HG03108 (cell line): ENCODE results near the gene VAMP1.
"Not testable (repeated sequence)": the region's sequence is repeated elsewhere in the genome, so short reads cannot be mapped to it uniquely, and the experiment has no call there.

Experiments used
- ATAC-seq: cut with Tn5 transposase; IDR thresholded peaks from one replicate; pipeline ENCODE4 v1.9.1; 2021; ENCODE audit warnings: moderate library complexity; ENCODE audit not compliant: unreplicated experiment

The VAMP1 gene

GRCh38 chr12:6469609-6470374 lies 685 bp downstream of the VAMP1 start:
- ATAC-seq: no peak

- no peak for ATAC-seq
These were observed 1.4 kb downstream of the VAMP1 start for GRCh38 chr12:6469092-6469491.

- no peak for ATAC-seq
These were observed 2.2 kb downstream of the VAMP1 start for GRCh38 chr12:6468283-6468575.

- not testable (repeated sequence) for ATAC-seq
These were observed 2.8 kb downstream of the VAMP1 start for GRCh38 chr12:6467571-6468282.

- not testable (repeated sequence) for ATAC-seq
These were observed 3.7 kb downstream of the VAMP1 start for GRCh38 chr12:6466751-6467150.

GRCh38 chr12:6466184-6466573 lies 4.3 kb downstream of the VAMP1 start:
- no peak for ATAC-seq

- no peak for ATAC-seq
These were observed 4.9 kb downstream of the VAMP1 start for GRCh38 chr12:6465467-6466183.

GRCh38 chr12:6464531-6464930 lies 5.9 kb downstream of the VAMP1 start:
- ATAC-seq: no peak

GRCh38 chr12:6463858-6464257 lies 6.6 kb downstream of the VAMP1 start:
- ATAC-seq: no peak

GRCh38 chr12:6463216-6463615 lies 7.3 kb downstream of the VAMP1 start:
- ATAC-seq: no peak

- ATAC-seq: no peak
These were observed 8.1 kb downstream of the VAMP1 start for GRCh38 chr12:6462234-6462995.

GRCh38 chr12:6461401-6462233 lies 8.9 kb downstream of the VAMP1 start:
- ATAC-seq: peak; percentile 81

- ATAC-seq: no peak
These were observed 9.6 kb downstream of the VAMP1 start for GRCh38 chr12:6460751-6461371.

- no peak for ATAC-seq
These were observed 11.5 kb downstream of the VAMP1 start for GRCh38 chr12:6459004-6459337.

- no peak for ATAC-seq
These were observed 12.0 kb downstream of the VAMP1 start for GRCh38 chr12:6458281-6459003.

GRCh38 chr12:6457220-6457945 lies 13.1 kb downstream of the VAMP1 start:
- ATAC-seq: no peak

GRCh38 chr12:6452944-6453630 lies 17.4 kb downstream of the VAMP1 start:
- no peak for ATAC-seq

GRCh38 chr12:6452245-6452943 lies 18.1 kb downstream of the VAMP1 start:
- no peak for ATAC-seq
